H1 (cell line): ENCODE results near the gene FECH. TPM values are rescaled to one million over a fixed set of nuclear protein-coding genes. Genes with fewer than 3 reads are reported as not detected.

ENCODE experiments used
- CTCF ChIA-PET: fragments of 300-600 bp; sonication (Branson Sonifier 250); formaldehyde crosslinking; loops from one replicate; lab custom pipeline; 2021; ENCODE audit not compliant: partially characterized antibody; lab: Charles Lee
- POLR2A ChIA-PET: fragments of 300-600 bp; sonication (Branson Sonifier 250); formaldehyde crosslinking; loops from one replicate; lab custom pipeline; 2021; ENCODE audit warnings: inconsistent platforms; ENCODE audit not compliant: partially characterized antibody; lab: Charles Lee
- DNase-seq, 2 experiments: peaks; one replicate each; pipeline versions ENCODE4 v3.0.0 to v3.0.0-alpha.2; 2010 to 2022; ENCODE audit warnings: low spot score in 2 of 2, low read depth in 1 of 2, mixed read lengths in 1 of 2
- FAIRE-seq: peaks from 2 replicates; lab custom pipeline; 2011; peaks lifted over from hg19 to GRCh38; lab: Jason Lieb, UNC
- H2AFZ ChIP-seq: 2 replicates; pipeline ENCODE4 v1.8.1; 2012; ENCODE audit warnings: low read length, inconsistent platforms
- H2AK5ac ChIP-seq: 2 replicates; pipeline ENCODE4 v1.6.1; 2013; ENCODE audit warnings: low read depth, low read length
- H2BK120ac ChIP-seq: replicated peaks from 2 replicates; pipeline ENCODE3; 2013; ENCODE audit warnings: low read depth, low read length, inconsistent platforms
- H2BK12ac ChIP-seq: 2 replicates; pipeline ENCODE4 v1.6.1; 2013; ENCODE audit warnings: low read depth, low read length
- H2BK15ac ChIP-seq: 2 replicates; pipeline ENCODE4 v1.6.1; 2013; ENCODE audit warnings: low read length
- H2BK20ac ChIP-seq: 2 replicates; pipeline ENCODE4 v1.6.1; 2013; ENCODE audit warnings: low read length
- H2BK5ac ChIP-seq: 2 replicates; pipeline ENCODE4 v1.6.1; 2013; ENCODE audit warnings: low read depth, low read length
- H3K14ac ChIP-seq: 2 replicates; pipeline ENCODE4 v1.6.1; 2013; ENCODE audit warnings: inconsistent platforms; ENCODE audit not compliant: insufficient read length
- H3K18ac ChIP-seq: 2 replicates; pipeline ENCODE4 v1.6.1; 2013; ENCODE audit warnings: low read length; ENCODE audit errors: extremely low read depth
- H3K23ac ChIP-seq: 2 replicates; pipeline ENCODE4 v1.6.1; 2013; ENCODE audit warnings: inconsistent platforms; ENCODE audit not compliant: insufficient read length
- H3K23me2 ChIP-seq: 2 replicates; pipeline ENCODE4 v1.6.1; 2013; ENCODE audit warnings: low read depth, low read length
- H3K27ac ChIP-seq: 2 replicates; pipeline ENCODE4 v1.6.1; 2011; ENCODE audit warnings: low read depth, low read length, inconsistent platforms
- H3K27me3 ChIP-seq, 4 experiments: replicated peaks in 1 of 4; 1 replicate in 1 of 4; 2 replicates in 3 of 4; pipeline versions ENCODE4 v1.6.1 to v1.8.1; 2011 to 2013; ENCODE audit warnings: low read length in 3 of 4, mild to moderate bottlenecking in 3 of 4, inconsistent platforms in 2 of 4, mixed read lengths in 2 of 4, moderate library complexity in 1 of 4; ENCODE audit not compliant: control insufficient read depth in 3 of 4, insufficient read depth in 3 of 4; ENCODE audit errors: extremely low read depth in 1 of 4
- H3K36me3 ChIP-seq, 4 experiments: 2 replicates each; pipeline versions ENCODE4 v1.6.1 to v1.8.1; 2011 to 2013; ENCODE audit warnings: mild to moderate bottlenecking in 4 of 4, low read length in 3 of 4, moderate library complexity in 2 of 4, control low read depth in 1 of 4, inconsistent platforms in 1 of 4; ENCODE audit not compliant: insufficient read depth in 4 of 4, control insufficient read depth in 2 of 4
- H3K4ac ChIP-seq: replicated peaks from 2 replicates; pipeline ENCODE3; 2013; ENCODE audit warnings: low read length, low read depth, mixed read lengths, inconsistent platforms; ENCODE audit not compliant: insufficient read length
- H3K4me1 ChIP-seq, 4 experiments: replicated peaks in 1 of 4; 1 replicate in 1 of 4; 2 replicates in 3 of 4; pipeline versions ENCODE4 v1.6.1 to v1.8.1; 2011 to 2013; ENCODE audit warnings: low read length in 3 of 4, inconsistent platforms in 2 of 4, mixed read lengths in 1 of 4; ENCODE audit not compliant: insufficient read depth in 4 of 4, control insufficient read depth in 3 of 4
- H3K4me2 ChIP-seq, 2 experiments: 2 replicates each; pipeline versions ENCODE4 v1.6.1 to v1.8.1; 2011 to 2013; ENCODE audit warnings: low read depth in 2 of 2, low read length in 2 of 2, control low read depth in 1 of 2, inconsistent platforms in 1 of 2, mild to moderate bottlenecking in 1 of 2; ENCODE audit not compliant: insufficient read depth in 1 of 2
- H3K4me3 ChIP-seq, 4 experiments: fragments of 200-600, 300-600 bp in 1 of 4; sonication (generic), shearing (Covaris generic), sonication (Bioruptor Twin) in 1 of 4; 2 replicates each; pipeline versions ENCODE4 v1.5.1 to v1.8.1; 2011 to 2016; ENCODE audit warnings: low read length in 4 of 4, low read depth in 3 of 4, control low read depth in 2 of 4, inconsistent platforms in 2 of 4, mild to moderate bottlenecking in 2 of 4, mixed read lengths in 1 of 4, moderate library complexity in 1 of 4; ENCODE audit not compliant: insufficient read depth in 2 of 4; ENCODE audit errors: extremely low read depth in 1 of 4
- H3K56ac ChIP-seq: replicated peaks from 2 replicates; pipeline ENCODE3; 2013; ENCODE audit warnings: low read depth, mild to moderate bottlenecking, mixed read lengths, low read length, inconsistent platforms; ENCODE audit not compliant: insufficient read length
- H3K79me1 ChIP-seq: 2 replicates; pipeline ENCODE4 v1.6.1; 2013; ENCODE audit warnings: low read depth, low read length, control low read depth
- H3K79me2 ChIP-seq, 2 experiments: 2 replicates each; pipeline versions ENCODE4 v1.6.1 to v1.8.1; 2012 to 2013; ENCODE audit warnings: low read length in 2 of 2, mild to moderate bottlenecking in 2 of 2, inconsistent platforms in 1 of 2; ENCODE audit not compliant: insufficient read depth in 2 of 2, control insufficient read depth in 1 of 2
- H3K9ac ChIP-seq, 4 experiments: replicated peaks in 1 of 4; 1 replicate in 1 of 4; 2 replicates in 3 of 4; pipeline versions ENCODE4 v1.6.1 to v1.8.1; 2011 to 2013; ENCODE audit warnings: low read depth in 3 of 4, low read length in 3 of 4, control low read depth in 2 of 4, mild to moderate bottlenecking in 2 of 4, moderate library complexity in 2 of 4, inconsistent platforms in 1 of 4; ENCODE audit errors: extremely low read depth in 1 of 4
- H3K9me3 ChIP-seq, 2 experiments: 2 replicates each; pipeline versions ENCODE4 v1.6.1 to v1.8.1; 2012 to 2013; ENCODE audit warnings: mild to moderate bottlenecking in 2 of 2, moderate library complexity in 2 of 2, control low read depth in 1 of 2, inconsistent platforms in 1 of 2, low read depth in 1 of 2, low read length in 1 of 2, mixed read lengths in 1 of 2; ENCODE audit not compliant: insufficient read depth in 2 of 2
- H4K20me1 ChIP-seq, 2 experiments: replicated peaks in 1 of 2; 2 replicates each; pipeline versions ENCODE3 to v1.8.1; 2011 to 2013; ENCODE audit warnings: inconsistent platforms in 2 of 2, low read length in 2 of 2, mild to moderate bottlenecking in 1 of 2; ENCODE audit not compliant: insufficient read depth in 2 of 2, control insufficient read depth in 1 of 2
- H4K5ac ChIP-seq: 2 replicates; pipeline ENCODE4 v1.6.1; 2013; ENCODE audit warnings: low read length, low read depth, mixed read lengths, inconsistent platforms; ENCODE audit not compliant: insufficient read length
- H4K8ac ChIP-seq: 2 replicates; pipeline ENCODE4 v1.8.0; 2013; ENCODE audit warnings: mild to moderate bottlenecking, moderate library complexity, low read length, inconsistent platforms; ENCODE audit not compliant: insufficient read depth; ENCODE audit errors: extremely low read depth
- H4K91ac ChIP-seq: replicated peaks from 2 replicates; pipeline ENCODE3; 2013; ENCODE audit warnings: low read length, mixed read lengths, inconsistent platforms; ENCODE audit not compliant: insufficient read length
- BRCA1 ChIP-seq: IDR thresholded peaks from 2 replicates; pipeline ENCODE4 v1.6.1; 2012; ENCODE audit warnings: low read depth, low read length, improper control_type of control experiment
- GABPA ChIP-seq: IDR thresholded peaks from 2 replicates; pipeline ENCODE4 v1.6.1; 2011; ENCODE audit warnings: mild to moderate bottlenecking, low read length, moderate library complexity, borderline replicate concordance; ENCODE audit not compliant: insufficient read depth
- JUN ChIP-seq: IDR thresholded peaks from 2 replicates; pipeline ENCODE4 v1.6.1; 2011; ENCODE audit warnings: low read depth, mild to moderate bottlenecking, improper control_type of control experiment, low read length
- JUND ChIP-seq: IDR thresholded peaks from 2 replicates; pipeline ENCODE4 v1.6.1; 2011; ENCODE audit warnings: mild to moderate bottlenecking, improper control_type of control experiment, low read length
- SIX5 ChIP-seq: IDR thresholded peaks from 2 replicates; pipeline ENCODE4 v1.6.1; 2011; ENCODE audit warnings: mild to moderate bottlenecking, low read depth, low read length
- SP4 ChIP-seq: IDR thresholded peaks from 2 replicates; pipeline ENCODE4 v1.6.1; 2012; ENCODE audit warnings: low read length, inconsistent platforms
- SUZ12 ChIP-seq: fragments of 200-600 bp; sonication (generic); IDR thresholded peaks from 2 replicates; pipeline ENCODE4 v1.6.1; 2012; ENCODE audit warnings: mild to moderate bottlenecking, inconsistent platforms, low read length, moderate library complexity, mixed read lengths
- TAF7 ChIP-seq: optimal IDR thresholded peaks from 2 replicates; pipeline ENCODE3; 2011; ENCODE audit warnings: low read depth, mild to moderate bottlenecking, inconsistent platforms, low read length, moderate library complexity, borderline replicate concordance
- whole genome bisulfite sequencing, 2 experiments: shearing (Covaris generic) in 1 of 2; methylation state at CpG; one replicate each; pipeline versions ENCODE4 v1.1.6 to v1.1.7; 2013 to 2015; ENCODE audit warnings: low lambda C conversion rate in 2 of 2, mixed read lengths in 2 of 2, inconsistent platforms in 1 of 2, low coverage in 1 of 2, missing lambda C conversion rate in 1 of 2; ENCODE audit not compliant: insufficient replicate concordance in 2 of 2, insufficient coverage in 1 of 2, insufficient read length in 1 of 2; ENCODE audit errors: extremely low coverage in 1 of 2, missing lambda C conversion rate in 1 of 2; 5-methylcytosine and 5-hydroxymethylcytosine counted together
- polyA plus RNA-seq, 7 experiments: library from polyadenylated mRNA; depleted of rRNA in 3 of 7; stranded (reverse) in 5 of 7; unstranded in 2 of 7; fragments of >200 nt in 5 of 7; fragments of 200-250 nt in 2 of 7; gene quantifications; 1 replicate in 5 of 7; 2 replicates in 1 of 7; 4 replicates in 1 of 7; pipeline versions ENCODE4 v1.2.1 to v1.2.3, GENCODE V29; 2011 to 2013; ENCODE audit warnings: missing spikeins in 2 of 7, mixed read lengths in 2 of 7
- total RNA-seq: library from RNA; stranded (reverse); fragmentation: NEBNext Ultra II Directional; extraction: Animal tissue kit (Norgen Biotek cat#: 25700); gene quantifications from 2 replicates; pipeline ENCODE4 v1.2.1, GENCODE V29; 2021
- TF ChIP-seq, protein P1 (sequence below): IDR thresholded peaks from 2 replicates; pipeline ENCODE4 v1.6.1; 2011; ENCODE audit warnings: low read length, improper control_type of control experiment

Gene FECH
- total and polyA plus RNA-seq, 2 of the 8 experiments (the other 6 are each of a cell fraction or from before 2014, with no cell fraction given): 13.1 to 26.6 TPM

DNA sequence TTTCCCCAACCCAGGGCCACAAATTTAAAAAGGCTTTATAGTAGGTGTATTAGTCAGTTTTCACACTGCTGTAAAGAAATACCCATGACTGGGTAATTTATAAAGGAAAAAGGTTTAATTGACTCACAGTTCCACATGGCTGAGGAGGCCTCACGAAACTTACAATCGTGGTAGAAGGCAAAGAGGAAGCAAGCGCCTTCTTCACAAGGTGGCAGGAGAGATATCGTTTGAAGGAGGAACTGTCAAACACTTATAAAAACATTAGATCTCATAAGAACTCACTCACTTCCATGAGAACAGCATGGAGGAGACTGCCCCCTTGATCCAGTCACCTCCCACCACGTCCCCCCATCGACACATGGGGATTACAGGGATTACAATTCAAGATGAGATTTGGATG, 70.4 kb downstream of the FECH start:
- H2AK5ac ChIP-seq: no peak overlapping the region
- ChIA-PET CTCF (interaction anchor here (1.1 kb wide), 2 partner anchors 8 to 69 kb away, joined by 3 read pairs; no protein-coding TSS in a partner anchor), POLR2A (no interaction called here)
- no peak overlapping the region for H3K14ac ChIP-seq
- H3K9ac ChIP-seq: no peak overlapping the region
- H2AFZ ChIP-seq: no peak overlapping the region
- no peaks in the 10 kb centered on the region for H3K9me3 ChIP-seq
- H3K18ac ChIP-seq: no peak overlapping the region
- H3K79me1 ChIP-seq: no peaks in the 10 kb centered on the region
- no peaks in the 10 kb centered on the region for H3K4me1 ChIP-seq
- no peak overlapping the region for H2BK5ac ChIP-seq
- WGBS, 2 experiments: 92% methylated on average over 6 of the region's 6 CpGs; no CpG with 5 or more reads in 1 of the 2 experiments
- no peak overlapping the region for H2BK120ac ChIP-seq
- H2BK15ac ChIP-seq: no peak overlapping the region
- no peak overlapping the region for H3K4me2 ChIP-seq
- no peaks in the 10 kb centered on the region for H3K23me2 ChIP-seq
- no peaks in the 10 kb centered on the region for H3K36me3 ChIP-seq
- H4K5ac ChIP-seq: no peak overlapping the region
- no peaks in the 10 kb centered on the region for H3K79me2 ChIP-seq
- no peak overlapping the region for H3K4ac ChIP-seq
- H3K23ac ChIP-seq: no peak overlapping the region
- no peak overlapping the region for H4K8ac ChIP-seq
- no peak overlapping the region for H3K27ac ChIP-seq
- H4K20me1 ChIP-seq: no peaks in the 10 kb centered on the region
- H2BK12ac ChIP-seq: no peak overlapping the region
- no peak overlapping the region for H3K4me3 ChIP-seq
- H2BK20ac ChIP-seq: no peak overlapping the region
- no peak overlapping the region for H3K56ac ChIP-seq
- no peak for DNase-seq
- H3K27me3 ChIP-seq: no peaks in the 10 kb centered on the region
- no peak overlapping the region for H4K91ac ChIP-seq
- FAIRE-seq: no peak
- TF ChIP-seq JUND: no peak
- no peak for TF ChIP-seq JUN
- no peak for TF ChIP-seq SUZ12
- no peak for TF ChIP-seq SIX5
- TF ChIP-seq, protein P1, sequence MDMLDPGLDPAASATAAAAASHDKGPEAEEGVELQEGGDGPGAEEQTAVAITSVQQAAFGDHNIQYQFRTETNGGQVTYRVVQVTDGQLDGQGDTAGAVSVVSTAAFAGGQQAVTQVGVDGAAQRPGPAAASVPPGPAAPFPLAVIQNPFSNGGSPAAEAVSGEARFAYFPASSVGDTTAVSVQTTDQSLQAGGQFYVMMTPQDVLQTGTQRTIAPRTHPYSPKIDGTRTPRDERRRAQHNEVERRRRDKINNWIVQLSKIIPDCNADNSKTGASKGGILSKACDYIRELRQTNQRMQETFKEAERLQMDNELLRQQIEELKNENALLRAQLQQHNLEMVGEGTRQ: no peak
- TF ChIP-seq TAF7: no peak
- TF ChIP-seq SP4: no peak
- no peak for TF ChIP-seq GABPA
- TF ChIP-seq BRCA1: no peak
